ENCODE results near the gene ITPKA. TPM values are rescaled to one million over a fixed set of nuclear protein-coding genes. Genes with fewer than 3 reads are reported as not detected.

The ITPKA gene
- total RNA-seq, 1 experiment from 2014 or later: 6.3 TPM

DNA sequence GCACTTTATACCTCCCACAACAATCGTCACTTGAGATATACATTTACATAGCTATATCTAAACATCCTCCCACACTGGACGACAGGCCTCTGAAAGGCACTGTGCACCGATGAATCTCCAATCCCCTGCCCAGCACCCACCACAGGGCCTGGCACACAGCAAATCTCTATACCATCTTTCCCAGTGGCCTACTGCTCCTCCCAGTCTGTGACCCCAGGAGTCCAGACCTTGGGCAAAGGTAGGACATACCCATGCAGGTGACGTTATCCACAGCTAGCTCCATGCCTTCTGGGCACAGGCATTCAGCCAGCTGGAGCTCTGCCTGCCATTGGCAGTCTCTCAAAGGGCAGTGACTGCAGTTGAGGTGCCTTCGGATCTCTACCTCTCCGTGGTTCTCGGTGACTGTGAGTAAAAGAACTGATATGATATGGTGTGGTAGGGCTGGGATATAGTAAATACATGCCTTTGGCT, 14.2 kb downstream of the ITPKA start:
- ChIA-PET CTCF (no interaction called here), POLR2A (interaction anchor here (0.5 kb wide), 1 partner anchor 25 kb away, joined by 3 read pairs; no protein-coding TSS in a partner anchor)
- in situ Hi-C loops (cut with HindIII; ENCODE audit: low pct_unique_long_range_greater_than_20kb, low sequenced_read_pairs): no loop called here

DNA sequence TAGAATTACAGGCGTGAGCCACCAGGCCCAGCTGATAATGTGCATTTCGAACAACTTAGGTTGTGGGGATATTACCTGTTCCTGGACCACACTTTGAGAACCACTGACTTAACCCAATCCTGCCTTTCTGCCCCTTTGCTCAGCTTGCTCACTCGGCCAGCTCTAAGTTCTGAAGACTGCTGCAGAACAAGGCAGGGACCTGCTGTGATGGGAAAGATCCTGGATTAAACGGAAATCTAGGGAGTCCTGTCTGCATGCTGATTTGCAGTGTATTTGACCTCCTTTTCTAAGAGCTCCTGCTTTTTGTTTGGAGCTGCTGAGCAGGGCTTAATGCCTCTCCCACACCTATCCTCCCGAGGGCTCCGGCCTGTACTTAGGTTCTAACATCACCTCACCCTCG, 17.1 kb downstream of the ITPKA start:
- Histone ChIP-seq H3K27ac (ENCODE audit: low read length) (no peak overlapping the region), H3K4me3 (ENCODE audit: low read depth in 2 of 2, low read length in 2 of 2) (no peak overlapping the region), H3K27me3 (ENCODE audit: control insufficient read depth, insufficient read depth, low read length) (no peaks in the 10 kb centered on the region), H3K9me3 (ENCODE audit: control insufficient read depth, insufficient read depth, low read depth, low read length) (no peaks in the 10 kb centered on the region), H3K36me3 (ENCODE audit: control insufficient read depth, insufficient read depth, low read length) (no peaks in the 10 kb centered on the region), H3K4me1 (ENCODE audit: control insufficient read depth, insufficient read depth, low read length) (peaks cover 6% of the 10 kb centered on the region)
- in situ Hi-C loops (cut with HindIII; ENCODE audit: low pct_unique_long_range_greater_than_20kb, low sequenced_read_pairs) (no loop called here), intact Hi-C loops (cut with micrococcal nuclease; ENCODE audit: unreplicated experiment) (no loop called here)
- DNase-seq (ENCODE audit: low read depth, low spot score) (no peak), ATAC-seq (peak; percentile 12; the same call in 1 of the 2 replicates)
- CTCF ChIA-PET: no interaction called here
- TF ChIP-seq, protein P1, sequence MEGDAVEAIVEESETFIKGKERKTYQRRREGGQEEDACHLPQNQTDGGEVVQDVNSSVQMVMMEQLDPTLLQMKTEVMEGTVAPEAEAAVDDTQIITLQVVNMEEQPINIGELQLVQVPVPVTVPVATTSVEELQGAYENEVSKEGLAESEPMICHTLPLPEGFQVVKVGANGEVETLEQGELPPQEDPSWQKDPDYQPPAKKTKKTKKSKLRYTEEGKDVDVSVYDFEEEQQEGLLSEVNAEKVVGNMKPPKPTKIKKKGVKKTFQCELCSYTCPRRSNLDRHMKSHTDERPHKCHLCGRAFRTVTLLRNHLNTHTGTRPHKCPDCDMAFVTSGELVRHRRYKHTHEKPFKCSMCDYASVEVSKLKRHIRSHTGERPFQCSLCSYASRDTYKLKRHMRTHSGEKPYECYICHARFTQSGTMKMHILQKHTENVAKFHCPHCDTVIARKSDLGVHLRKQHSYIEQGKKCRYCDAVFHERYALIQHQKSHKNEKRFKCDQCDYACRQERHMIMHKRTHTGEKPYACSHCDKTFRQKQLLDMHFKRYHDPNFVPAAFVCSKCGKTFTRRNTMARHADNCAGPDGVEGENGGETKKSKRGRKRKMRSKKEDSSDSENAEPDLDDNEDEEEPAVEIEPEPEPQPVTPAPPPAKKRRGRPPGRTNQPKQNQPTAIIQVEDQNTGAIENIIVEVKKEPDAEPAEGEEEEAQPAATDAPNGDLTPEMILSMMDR (IDR thresholded peaks at IDR 0.05): no peak
- TF ChIP-seq, protein P2, sequence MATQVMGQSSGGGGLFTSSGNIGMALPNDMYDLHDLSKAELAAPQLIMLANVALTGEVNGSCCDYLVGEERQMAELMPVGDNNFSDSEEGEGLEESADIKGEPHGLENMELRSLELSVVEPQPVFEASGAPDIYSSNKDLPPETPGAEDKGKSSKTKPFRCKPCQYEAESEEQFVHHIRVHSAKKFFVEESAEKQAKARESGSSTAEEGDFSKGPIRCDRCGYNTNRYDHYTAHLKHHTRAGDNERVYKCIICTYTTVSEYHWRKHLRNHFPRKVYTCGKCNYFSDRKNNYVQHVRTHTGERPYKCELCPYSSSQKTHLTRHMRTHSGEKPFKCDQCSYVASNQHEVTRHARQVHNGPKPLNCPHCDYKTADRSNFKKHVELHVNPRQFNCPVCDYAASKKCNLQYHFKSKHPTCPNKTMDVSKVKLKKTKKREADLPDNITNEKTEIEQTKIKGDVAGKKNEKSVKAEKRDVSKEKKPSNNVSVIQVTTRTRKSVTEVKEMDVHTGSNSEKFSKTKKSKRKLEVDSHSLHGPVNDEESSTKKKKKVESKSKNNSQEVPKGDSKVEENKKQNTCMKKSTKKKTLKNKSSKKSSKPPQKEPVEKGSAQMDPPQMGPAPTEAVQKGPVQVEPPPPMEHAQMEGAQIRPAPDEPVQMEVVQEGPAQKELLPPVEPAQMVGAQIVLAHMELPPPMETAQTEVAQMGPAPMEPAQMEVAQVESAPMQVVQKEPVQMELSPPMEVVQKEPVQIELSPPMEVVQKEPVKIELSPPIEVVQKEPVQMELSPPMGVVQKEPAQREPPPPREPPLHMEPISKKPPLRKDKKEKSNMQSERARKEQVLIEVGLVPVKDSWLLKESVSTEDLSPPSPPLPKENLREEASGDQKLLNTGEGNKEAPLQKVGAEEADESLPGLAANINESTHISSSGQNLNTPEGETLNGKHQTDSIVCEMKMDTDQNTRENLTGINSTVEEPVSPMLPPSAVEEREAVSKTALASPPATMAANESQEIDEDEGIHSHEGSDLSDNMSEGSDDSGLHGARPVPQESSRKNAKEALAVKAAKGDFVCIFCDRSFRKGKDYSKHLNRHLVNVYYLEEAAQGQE (IDR thresholded peaks at IDR 0.05; ENCODE audit: insufficient read depth in 1 of 2, low read depth in 2 of 2, low read length in 1 of 2): no peak
- no peak for TF ChIP-seq SIN3A (IDR thresholded peaks at IDR 0.05; ENCODE audit: borderline replicate concordance, insufficient read depth, low read depth, low read length)
- no peak for TF ChIP-seq POLR2AphosphoS5 (IDR thresholded peaks at IDR 0.05; ENCODE audit: low read depth, low read length)
- TF ChIP-seq TCF7L2 (IDR thresholded peaks at IDR 0.05; ENCODE audit: low read depth, low read length): no peak
- POLR2A ChIA-PET: interaction anchor here (0.6 kb wide), 1 partner anchor 216 kb away, joined by 3 read pairs; no protein-coding TSS in a partner anchor
- no TSS peak for BruUV-seq (replicated peaks)

More for the DNA sequence above, 14.2 kb downstream of the ITPKA start:
- Histone ChIP-seq H3K4me1 (ENCODE audit: control insufficient read depth, insufficient read depth, low read length) (peaks cover 6% of the 10 kb centered on the region), H3K36me3 (ENCODE audit: control insufficient read depth, insufficient read depth, low read length) (no peaks in the 10 kb centered on the region), H3K27ac (ENCODE audit: low read length) (no peak overlapping the region), H3K27me3 (ENCODE audit: control insufficient read depth, insufficient read depth, low read length) (no peaks in the 10 kb centered on the region), H3K4me3 (ENCODE audit: low read depth in 2 of 2, low read length in 2 of 2) (no peak overlapping the region), H3K9me3 (ENCODE audit: control insufficient read depth, insufficient read depth, low read depth, low read length) (no peaks in the 10 kb centered on the region)
- intact Hi-C loops (cut with micrococcal nuclease; ENCODE audit: unreplicated experiment): no loop called here
- no TSS peak for BruUV-seq (replicated peaks)
- TF ChIP-seq, protein P1 (IDR thresholded peaks at IDR 0.05): no peak
- no peak for TF ChIP-seq TCF7L2 (IDR thresholded peaks at IDR 0.05; ENCODE audit: low read depth, low read length)
- TF ChIP-seq POLR2AphosphoS5 (IDR thresholded peaks at IDR 0.05; ENCODE audit: low read depth, low read length): no peak
- TF ChIP-seq, protein P2 (IDR thresholded peaks at IDR 0.05; ENCODE audit: insufficient read depth in 1 of 2, low read depth in 2 of 2, low read length in 1 of 2): no peak
- no peak for TF ChIP-seq SIN3A (IDR thresholded peaks at IDR 0.05; ENCODE audit: borderline replicate concordance, insufficient read depth, low read depth, low read length)
- ATAC-seq: no peak
- no peak for DNase-seq (ENCODE audit: low read depth, low spot score)

Data from Panc1 (cell line).